Measurements from ENCODE around the gene PCDHGC5. TPM values are rescaled to one million over a fixed set of nuclear protein-coding genes. Genes with fewer than 3 reads are reported as not detected.

The PCDHGC5 gene
- total RNA-seq, 1 experiment from 2014 or later = 0.61 TPM

- H3K36me3 Mint-ChIP-seq (ENCODE audit: insufficient read depth, unreplicated experiment) = peaks cover 62% of the 10 kb centered on the region
- no peaks in the 10 kb centered on the region for H3K27me3 Mint-ChIP-seq (ENCODE audit: insufficient read depth, unreplicated experiment)
- DNase-seq (ENCODE audit: unreplicated experiment) = peak; percentile 27
- H3K9me3 Mint-ChIP-seq (ENCODE audit: unreplicated experiment) = no peaks in the 10 kb centered on the region
- TSS peak; percentile 52 for BruUV-seq (replicated peaks)
- CTCF ChIA-PET = interaction anchor here (0.6 to 15.4 kb wide), 20 partner anchors 8 to 311 kb away, joined by 3 to 191 read pairs (median 4); partner anchors contain the start of genes PCDHB14, PCDHGA10, PCDHGB5 and PCDHGC3
- POLR2A ChIA-PET = interaction anchor here (0.6 to 13.3 kb wide), 11 partner anchors 13 to 422 kb away, joined by 3 to 167 read pairs (median 4); partner anchors contain the start of genes PCDHB14 and PCDHGC3
- no peak for TF ChIP-seq CTCF (IDR thresholded peaks at IDR 0.05; ENCODE audit: unreplicated experiment)
- no peak overlapping the region for H3K4me3 Mint-ChIP-seq (ENCODE audit: unreplicated experiment)
- intact Hi-C loops (cut with micrococcal nuclease) = no loop called here
- peaks cover 19% of the 10 kb centered on the region for H3K4me1 Mint-ChIP-seq (ENCODE audit: insufficient read depth, unreplicated experiment)
- H3K27ac Mint-ChIP-seq (ENCODE audit: low read depth, unreplicated experiment) = peak overlapping the region; percentile 85
Observed at GRCh38 chr5:141528291-141528984, 39.6 kb downstream of the PCDHGC5 start.

- ChIA-PET CTCF (interaction anchor here (0.6 to 15.4 kb wide), 16 partner anchors 14 to 338 kb away, joined by 3 to 191 read pairs (median 5); partner anchors contain the start of genes PCDHB10, PCDHB14, PCDHGA10 and PCDHGB5), POLR2A (interaction anchor here (0.9 to 13.3 kb wide), 9 partner anchors 14 to 305 kb away, joined by 3 to 167 read pairs (median 4); partner anchors contain the start of genes PCDHB14 and PCDHGC3)
- Mint-ChIP-seq H3K27me3 (ENCODE audit: insufficient read depth, unreplicated experiment) (no peaks in the 10 kb centered on the region), H3K36me3 (ENCODE audit: insufficient read depth, unreplicated experiment) (peaks cover 62% of the 10 kb centered on the region), H3K27ac (ENCODE audit: low read depth, unreplicated experiment) (peak overlapping the region; percentile 85), H3K9me3 (ENCODE audit: unreplicated experiment) (no peaks in the 10 kb centered on the region), H3K4me1 (ENCODE audit: insufficient read depth, unreplicated experiment) (peaks cover 19% of the 10 kb centered on the region), H3K4me3 (ENCODE audit: unreplicated experiment) (no peak overlapping the region)
- no peak for DNase-seq (ENCODE audit: unreplicated experiment)
- TF ChIP-seq CTCF (IDR thresholded peaks at IDR 0.05; ENCODE audit: unreplicated experiment) = no peak
- intact Hi-C loops (cut with micrococcal nuclease) = no loop called here
- BruUV-seq (replicated peaks) = no TSS peak
Observed at GRCh38 chr5:141529002-141529401, 40.1 kb downstream of the PCDHGC5 start.

- no peaks in the 10 kb centered on the region for H3K27me3 Mint-ChIP-seq (ENCODE audit: insufficient read depth, unreplicated experiment)
- no peak overlapping the region for H3K4me3 Mint-ChIP-seq (ENCODE audit: unreplicated experiment)
- H3K27ac Mint-ChIP-seq (ENCODE audit: low read depth, unreplicated experiment) = no peak overlapping the region
- POLR2A ChIA-PET = interaction anchor here (1.9 to 13.3 kb wide), 2 partner anchors 16 to 28 kb away, joined by 4 to 167 read pairs; no protein-coding TSS in a partner anchor
- H3K4me1 Mint-ChIP-seq (ENCODE audit: insufficient read depth, unreplicated experiment) = peaks cover 12% of the 10 kb centered on the region
- no peaks in the 10 kb centered on the region for H3K9me3 Mint-ChIP-seq (ENCODE audit: unreplicated experiment)
- DNase-seq (ENCODE audit: unreplicated experiment) = no peak
- CTCF ChIA-PET = interaction anchor here (0.6 to 15.4 kb wide), 10 partner anchors 8 to 339 kb away, joined by 3 to 191 read pairs (median 12); partner anchors contain the start of genes PCDHB10 and PCDHB14
- peaks cover 62% of the 10 kb centered on the region for H3K36me3 Mint-ChIP-seq (ENCODE audit: insufficient read depth, unreplicated experiment)
- intact Hi-C loops (cut with micrococcal nuclease) = no loop called here
- TF ChIP-seq CTCF (IDR thresholded peaks at IDR 0.05; ENCODE audit: unreplicated experiment) = no peak
- BruUV-seq (replicated peaks) = no TSS peak
Observed at GRCh38 chr5:141529873-141530272, 41.0 kb downstream of the PCDHGC5 start.

GRCh38 chr5:141532726-141533125, 43.8 kb downstream of the PCDHGC5 start:
- no peak for TF ChIP-seq CTCF (IDR thresholded peaks at IDR 0.05; ENCODE audit: unreplicated experiment)
- POLR2A ChIA-PET = interaction anchor here (3.6 kb wide), 1 partner anchor 25 kb away, joined by 15 read pairs; no protein-coding TSS in a partner anchor
- Mint-ChIP-seq H3K9me3 (ENCODE audit: unreplicated experiment) (peaks cover 7% of the 10 kb centered on the region), H3K4me3 (ENCODE audit: unreplicated experiment) (no peak overlapping the region), H3K27me3 (ENCODE audit: insufficient read depth, unreplicated experiment) (no peaks in the 10 kb centered on the region), H3K4me1 (ENCODE audit: insufficient read depth, unreplicated experiment) (peaks cover 12% of the 10 kb centered on the region), H3K27ac (ENCODE audit: low read depth, unreplicated experiment) (no peak overlapping the region), H3K36me3 (ENCODE audit: insufficient read depth, unreplicated experiment) (peaks cover 59% of the 10 kb centered on the region)
- intact Hi-C loops (cut with micrococcal nuclease) = no loop called here
- CTCF ChIA-PET = interaction anchor here (0.6 to 15.4 kb wide), 8 partner anchors 8 to 333 kb away, joined by 3 to 191 read pairs (median 10); partner anchors contain the start of genes PCDHB11, PCDHB14 and PCDHGA10
- BruUV-seq (replicated peaks) = no TSS peak
- no peak for DNase-seq (ENCODE audit: unreplicated experiment)
